Gastroesophageal sphincter (tissue), 3 donors: ENCODE results near the gene TM4SF18.

Experiments used
- POLR2A ChIP-seq, 2 donors: fragments of 450-650 bp; IDR thresholded peaks; one replicate each; pipeline ENCODE4 v1.6.1; 2017; ENCODE audit warnings: antibody characterized with exemption in 2 of 2, mild to moderate bottlenecking in 2 of 2, moderate library complexity in 1 of 2
- TF ChIP-seq, protein P1 (sequence below), 4 experiments: fragments of 200-600 bp in 2 of 4; fragments of 450-650 bp in 2 of 4; sonication (generic) in 1 of 4; IDR thresholded peaks; one replicate each; pipeline ENCODE4 v1.5.1; 2017 to 2019; ENCODE audit warnings: antibody characterized with exemption in 4 of 4, mild to moderate bottlenecking in 2 of 4, moderate library complexity in 2 of 4

DNA sequence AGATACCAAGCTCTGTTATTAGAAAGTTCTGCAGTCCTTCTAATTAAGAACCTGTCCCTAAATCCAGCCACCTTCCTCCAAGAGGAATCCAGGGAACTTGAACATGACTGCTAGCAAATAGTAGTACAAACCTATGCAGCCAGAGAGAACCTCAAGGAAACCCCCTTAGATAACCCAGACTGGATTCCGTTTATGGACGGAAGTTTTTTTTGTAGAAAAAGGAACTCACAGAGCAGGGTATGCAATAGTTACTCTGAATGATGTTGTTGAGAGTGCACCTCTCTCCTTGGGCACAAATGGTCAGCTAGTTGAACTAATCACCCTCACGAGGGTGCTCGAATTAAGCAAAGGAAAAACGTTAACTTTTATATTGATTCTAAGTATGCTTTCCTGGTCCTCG is 40.8 kb downstream of the TM4SF18 start:
- TF ChIP-seq, protein P1, sequence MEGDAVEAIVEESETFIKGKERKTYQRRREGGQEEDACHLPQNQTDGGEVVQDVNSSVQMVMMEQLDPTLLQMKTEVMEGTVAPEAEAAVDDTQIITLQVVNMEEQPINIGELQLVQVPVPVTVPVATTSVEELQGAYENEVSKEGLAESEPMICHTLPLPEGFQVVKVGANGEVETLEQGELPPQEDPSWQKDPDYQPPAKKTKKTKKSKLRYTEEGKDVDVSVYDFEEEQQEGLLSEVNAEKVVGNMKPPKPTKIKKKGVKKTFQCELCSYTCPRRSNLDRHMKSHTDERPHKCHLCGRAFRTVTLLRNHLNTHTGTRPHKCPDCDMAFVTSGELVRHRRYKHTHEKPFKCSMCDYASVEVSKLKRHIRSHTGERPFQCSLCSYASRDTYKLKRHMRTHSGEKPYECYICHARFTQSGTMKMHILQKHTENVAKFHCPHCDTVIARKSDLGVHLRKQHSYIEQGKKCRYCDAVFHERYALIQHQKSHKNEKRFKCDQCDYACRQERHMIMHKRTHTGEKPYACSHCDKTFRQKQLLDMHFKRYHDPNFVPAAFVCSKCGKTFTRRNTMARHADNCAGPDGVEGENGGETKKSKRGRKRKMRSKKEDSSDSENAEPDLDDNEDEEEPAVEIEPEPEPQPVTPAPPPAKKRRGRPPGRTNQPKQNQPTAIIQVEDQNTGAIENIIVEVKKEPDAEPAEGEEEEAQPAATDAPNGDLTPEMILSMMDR (IDR thresholded peaks at IDR 0.05), result no peak
- no peak for TF ChIP-seq POLR2A (IDR thresholded peaks at IDR 0.05)
